Measurements from ENCODE around the gene NPLOC4.
A peak's percentile ranks its signal among the peaks of the same experiment; 100 is the strongest.

NPLOC4 gene

DNA sequence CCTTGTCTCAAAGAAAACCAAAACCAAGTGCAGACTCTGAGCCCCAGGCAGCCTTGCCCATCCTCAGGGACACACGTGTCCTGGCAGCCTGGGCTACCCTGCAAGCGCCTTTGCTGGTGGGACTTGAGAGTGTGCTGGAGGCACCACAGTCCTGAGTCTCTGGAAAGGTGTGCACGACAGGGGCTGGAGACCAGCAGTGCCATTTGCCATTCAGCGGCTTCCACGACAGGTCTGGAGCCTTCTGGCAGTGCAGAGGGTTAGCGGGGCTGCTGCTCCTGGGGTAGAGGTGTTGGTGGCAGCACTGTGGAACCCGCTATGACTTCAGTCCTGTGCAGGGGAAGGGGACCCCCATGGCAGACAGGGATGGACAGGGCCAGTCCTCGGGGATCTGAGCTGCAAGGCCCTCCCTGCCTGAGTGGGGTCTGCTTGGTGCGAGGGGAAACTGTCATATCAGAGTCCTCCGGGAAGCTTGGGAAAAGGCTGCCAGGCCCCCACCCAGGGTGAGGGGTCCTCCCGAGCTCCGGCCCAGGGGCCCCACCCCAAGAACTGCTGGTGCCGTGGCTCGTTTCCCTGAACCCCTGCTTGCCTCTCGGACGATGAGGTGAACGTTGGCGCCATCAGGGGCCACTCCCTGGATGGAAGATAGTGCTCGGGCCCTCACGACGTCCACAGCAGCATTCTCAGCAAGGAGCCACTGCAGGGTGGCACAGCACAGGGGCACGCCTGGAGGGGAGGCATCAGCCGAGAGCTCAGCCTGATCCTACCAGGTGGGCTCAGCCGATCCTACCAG, 91.6 kb downstream of the NPLOC4 start:
- no peak for DNase-seq (ENCODE audit: low spot score)

DNA sequence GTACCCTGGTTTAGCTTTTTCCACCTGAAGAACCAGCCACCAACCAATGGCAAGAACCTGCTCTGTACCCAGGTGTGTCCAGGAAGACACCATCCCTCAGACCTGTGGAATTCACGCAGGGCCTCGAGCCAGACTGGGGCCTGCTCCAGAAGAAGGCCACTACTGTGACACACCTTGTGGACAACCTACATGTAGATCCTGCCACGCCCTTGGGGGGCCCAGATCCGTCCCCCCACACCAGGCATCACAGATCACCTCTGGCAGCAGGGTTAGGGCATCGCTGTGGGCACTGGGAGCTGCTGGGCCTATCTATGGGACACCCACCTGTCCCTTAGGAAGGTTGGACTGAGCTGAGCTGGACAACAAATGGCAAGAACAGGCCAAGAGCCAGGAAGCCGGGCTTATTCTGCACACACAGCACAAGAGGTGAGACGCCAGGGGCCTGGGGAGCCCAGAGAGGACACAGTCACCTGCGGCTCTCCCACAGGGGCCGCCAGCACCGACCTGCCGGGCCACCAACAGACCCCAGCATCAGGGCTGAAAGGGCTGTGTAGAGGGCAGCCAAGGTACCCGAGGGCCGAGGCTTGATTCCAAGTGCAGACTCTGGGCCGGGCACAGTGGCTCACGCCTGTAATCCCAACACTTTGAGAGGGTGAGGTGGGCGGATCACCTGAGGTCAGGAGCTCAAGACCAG, 92.5 kb downstream of the NPLOC4 start:
- no peak for DNase-seq (ENCODE audit: low spot score)

DNA sequence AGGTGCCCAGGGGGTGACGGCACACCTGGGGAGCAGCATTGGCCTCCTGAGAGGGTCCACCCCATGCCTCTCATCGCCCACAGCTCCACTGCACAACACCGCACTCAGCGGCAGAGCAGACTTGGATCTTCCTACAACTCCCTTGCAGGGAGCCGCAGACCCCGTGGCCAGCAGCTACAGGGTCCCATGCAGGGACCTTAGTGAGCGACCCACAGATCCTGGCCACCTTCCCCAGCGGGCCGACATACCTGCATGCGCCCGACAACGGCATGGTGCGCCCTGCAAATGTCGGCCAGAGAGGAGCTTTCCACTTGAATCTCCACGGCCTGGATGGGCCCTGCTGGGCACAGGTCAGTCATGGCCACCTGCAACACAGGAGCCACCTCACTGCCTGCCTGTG, 93.2 kb downstream of the NPLOC4 start:
- DNase-seq (ENCODE audit: low spot score): no peak

GRCh38 chr17:81543339-81543675, 93.6 kb downstream of the NPLOC4 start:
- DNase-seq (ENCODE audit: low spot score): no peak

DNA sequence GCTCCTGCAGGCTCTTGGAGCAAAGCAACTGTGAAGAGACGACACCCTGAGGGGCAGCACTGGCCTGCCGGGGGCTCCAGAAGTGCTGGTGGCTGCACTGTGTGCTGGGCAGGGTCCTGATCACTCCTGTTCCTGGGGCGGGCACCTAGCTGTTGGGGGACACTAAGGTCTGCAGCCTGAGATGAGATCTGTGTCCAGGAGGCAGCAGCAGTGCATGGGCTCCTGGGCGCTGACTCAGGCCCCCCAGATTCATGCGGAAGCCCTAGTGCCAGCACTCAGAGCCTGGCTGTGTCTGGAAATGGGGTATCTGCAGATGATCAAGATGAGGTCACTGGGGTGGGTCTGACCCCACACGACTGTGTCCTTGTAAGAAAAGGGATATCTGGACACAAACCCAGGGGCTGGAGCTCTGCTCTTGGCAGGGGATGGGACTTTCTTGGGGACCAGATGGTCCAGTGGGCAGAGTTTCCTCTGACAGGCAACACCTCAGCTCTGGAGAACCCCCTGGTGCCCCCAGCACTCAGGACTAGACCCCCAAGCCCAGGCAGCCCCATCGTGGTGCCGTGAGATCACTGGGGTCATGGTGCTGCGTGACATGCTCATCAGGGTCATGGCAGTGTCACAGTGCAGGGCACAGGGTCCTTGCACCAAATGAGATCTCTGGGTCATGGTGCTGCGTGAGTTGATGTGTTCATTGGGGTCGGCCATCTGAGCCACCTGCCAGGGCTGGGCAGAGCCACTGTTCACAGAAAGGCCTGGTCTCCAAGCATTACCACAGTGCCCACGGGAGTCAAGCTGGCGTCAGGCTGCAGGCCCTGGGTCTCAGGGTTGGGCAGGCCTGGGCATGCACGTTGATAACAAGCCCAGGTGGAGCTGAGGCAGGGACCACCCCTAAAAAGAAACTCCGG, 94.2 kb downstream of the NPLOC4 start:
- no peak for DNase-seq (ENCODE audit: low spot score)

DNA sequence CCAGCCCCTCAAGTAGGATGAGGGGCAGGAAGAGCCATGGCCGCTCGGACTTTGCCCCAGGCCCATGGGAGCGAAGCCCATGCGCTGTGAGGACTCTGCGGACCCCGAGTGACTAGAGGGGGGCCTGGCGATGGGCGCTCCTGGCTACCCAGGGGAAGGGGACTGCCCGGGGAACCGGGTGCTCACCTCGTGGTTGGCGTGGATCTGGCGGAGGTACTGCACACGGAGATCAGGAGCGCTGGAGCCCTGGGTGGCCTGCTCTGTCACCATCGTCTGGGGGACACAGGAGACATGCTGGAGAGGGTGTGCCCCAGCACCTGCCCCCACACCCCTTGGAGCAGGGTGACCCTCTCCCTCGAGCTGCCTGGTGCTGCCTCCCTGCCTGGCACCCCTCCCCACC, 95.8 kb downstream of the NPLOC4 start:
- no peak for DNase-seq (ENCODE audit: low spot score)

- DNase-seq (ENCODE audit: low spot score): no peak
Measured at GRCh38 chr17:81540676-81541027, 96.3 kb downstream of the NPLOC4 start.

- no peak for DNase-seq (ENCODE audit: low spot score)
Measured at GRCh38 chr17:81539961-81540675, 96.8 kb downstream of the NPLOC4 start.

DNA sequence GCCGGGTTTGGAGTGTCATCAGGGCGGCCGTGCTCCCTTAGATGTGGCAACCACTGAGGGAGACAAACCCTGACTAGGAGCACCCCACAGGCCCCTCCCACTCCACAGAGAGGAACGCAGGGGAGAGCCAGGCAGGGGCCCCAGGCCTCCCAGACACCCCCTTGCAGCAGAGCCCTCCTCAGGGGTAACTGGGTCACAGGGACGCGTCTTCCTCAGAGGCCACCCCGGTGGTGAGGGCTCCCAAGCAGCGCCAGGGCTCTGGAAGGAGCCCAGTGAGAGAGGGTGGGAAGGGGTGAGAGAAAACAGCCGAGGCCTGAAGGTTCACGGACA, 97.4 kb downstream of the NPLOC4 start:
- no peak for DNase-seq (ENCODE audit: low spot score)

DNA sequence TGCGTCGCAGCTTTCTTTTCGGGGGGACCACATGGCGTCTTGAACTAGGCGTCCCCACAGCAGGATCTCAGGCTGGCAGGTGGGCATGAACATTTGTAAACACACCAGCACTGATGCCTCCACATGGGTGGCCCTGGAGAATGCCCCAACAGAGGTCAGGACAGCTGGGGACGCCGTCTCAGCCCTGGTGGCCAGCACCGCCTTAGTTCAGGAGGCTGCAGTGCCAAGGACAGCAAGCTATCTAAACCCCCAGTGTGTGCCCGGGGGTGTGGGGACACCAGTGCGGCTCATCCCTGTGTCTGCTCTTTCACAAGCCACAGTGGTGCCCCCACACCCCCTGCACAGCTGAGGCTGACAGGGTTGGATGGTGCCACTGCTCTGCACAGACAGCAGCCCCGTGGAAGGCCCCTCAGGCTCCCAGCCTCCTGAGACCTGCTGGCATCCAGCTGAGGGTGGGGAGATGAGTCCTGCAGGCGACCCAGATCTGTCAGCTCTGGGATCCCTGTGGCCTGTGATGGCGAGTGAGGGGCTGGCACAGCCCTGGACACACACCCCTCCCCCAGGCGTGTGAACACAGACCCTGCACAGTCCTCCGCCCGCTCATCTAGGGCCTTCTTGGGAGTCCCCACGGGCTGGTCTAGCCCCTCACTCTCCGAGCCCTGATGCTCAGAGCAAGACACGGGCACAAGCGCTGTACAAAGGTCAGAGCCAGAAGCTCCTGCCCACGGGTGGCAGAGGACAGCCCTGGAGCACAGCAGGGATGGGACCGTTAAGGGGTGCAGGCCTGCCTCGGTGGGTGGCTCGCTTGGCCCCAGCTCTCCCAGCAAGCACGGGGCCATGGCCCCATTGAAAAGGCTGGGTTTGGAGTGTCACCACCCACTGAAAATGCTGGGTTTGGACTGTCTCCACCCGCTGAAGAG, 98.0 kb downstream of the NPLOC4 start:
- no peak for DNase-seq (ENCODE audit: low spot score)

GRCh38 chr17:81537856-81538555, 98.9 kb downstream of the NPLOC4 start:
- DNase-seq (ENCODE audit: low spot score): peak; percentile 52

DNA sequence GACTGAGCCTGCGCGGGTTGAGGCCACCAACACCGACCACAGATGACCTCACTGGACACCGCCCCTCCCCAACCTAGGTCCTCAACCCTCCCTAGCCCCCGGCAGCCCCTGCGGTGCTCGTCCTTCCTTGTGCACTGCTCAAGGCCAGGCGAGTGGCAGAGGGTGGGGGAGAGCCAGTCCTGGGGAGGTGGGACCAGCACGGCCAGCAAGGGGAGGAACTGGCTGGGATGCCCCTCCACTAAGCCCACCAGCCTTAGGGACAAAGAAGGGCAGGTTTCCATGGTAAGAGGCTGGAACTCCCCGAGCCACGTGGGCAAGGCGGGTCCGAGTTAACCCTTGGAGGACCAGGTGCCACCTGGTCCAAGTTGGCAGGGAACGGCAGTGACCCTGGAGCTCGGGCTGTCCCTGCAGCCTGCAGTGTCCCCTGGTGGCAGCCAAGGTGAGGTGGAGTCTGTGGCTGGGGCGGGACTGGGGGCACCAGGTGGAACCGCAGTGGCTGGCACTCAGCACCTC, 99.5 kb downstream of the NPLOC4 start:
- DNase-seq (ENCODE audit: low spot score): peak; percentile 51

GRCh38 chr17:81536299-81537290, 100.3 kb downstream of the NPLOC4 start:
- DNase-seq (ENCODE audit: low spot score): no peak

GRCh38 chr17:81535480-81536298, 101.2 kb downstream of the NPLOC4 start:
- no peak for DNase-seq (ENCODE audit: low spot score)

DNA sequence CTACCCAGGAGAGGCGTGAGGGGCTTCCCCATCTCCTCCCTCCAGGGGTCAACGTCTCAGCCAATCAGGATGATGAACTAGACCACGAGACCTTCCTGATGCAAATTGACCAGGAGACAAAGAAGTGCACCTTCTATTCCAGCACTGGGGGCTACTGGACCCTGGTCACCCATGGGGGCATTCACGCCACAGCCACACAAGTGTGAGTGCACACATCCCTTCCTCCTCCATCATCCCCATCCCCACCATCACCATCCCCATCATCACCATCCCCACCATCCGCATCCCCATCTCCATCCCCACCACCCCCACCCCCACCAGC, 101.9 kb downstream of the NPLOC4 start:
- no peak for DNase-seq (ENCODE audit: low spot score)

DNA sequence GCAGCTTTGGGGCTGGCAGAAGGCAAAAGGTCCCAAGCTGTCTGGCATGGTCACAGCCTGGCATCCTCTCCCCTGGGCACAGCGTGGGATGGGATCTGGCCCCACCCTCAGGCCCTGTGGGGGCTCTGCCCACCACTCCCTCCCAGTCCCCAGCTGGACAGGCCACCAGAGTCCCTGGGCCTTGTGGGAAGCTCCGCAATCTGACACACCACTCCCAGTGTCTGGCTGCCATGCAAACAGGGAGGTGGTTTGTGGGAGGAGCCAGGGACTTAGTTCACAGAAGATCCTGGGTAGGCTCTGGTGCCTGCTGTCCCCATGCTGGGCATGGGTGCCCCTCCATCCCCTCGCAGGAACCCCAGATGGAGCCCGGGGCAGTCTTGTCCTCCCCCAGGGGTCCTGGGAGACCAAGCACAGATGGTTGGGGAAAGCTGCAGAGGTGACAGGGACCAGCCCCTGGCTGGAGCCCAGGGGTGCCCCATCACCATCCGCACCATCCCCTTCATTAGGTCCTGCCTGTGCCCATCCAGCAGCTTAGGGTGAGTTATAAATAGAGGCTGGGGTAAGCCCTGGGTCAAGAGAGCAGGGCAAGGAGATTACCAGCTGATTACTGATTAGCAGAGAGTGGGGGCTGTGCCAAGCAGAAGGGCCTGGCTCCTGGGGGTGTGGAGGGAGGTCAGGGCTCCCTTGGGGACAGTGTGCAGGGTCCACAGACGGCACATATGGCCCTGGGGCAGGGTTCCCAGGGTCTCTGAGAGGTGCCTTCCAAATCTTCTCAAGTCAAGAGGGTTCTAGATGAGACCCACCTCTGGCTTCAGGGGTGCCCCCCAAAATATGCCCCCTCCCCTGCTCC, 102.5 kb downstream of the NPLOC4 start:
- DNase-seq (ENCODE audit: low spot score): no peak

DNA sequence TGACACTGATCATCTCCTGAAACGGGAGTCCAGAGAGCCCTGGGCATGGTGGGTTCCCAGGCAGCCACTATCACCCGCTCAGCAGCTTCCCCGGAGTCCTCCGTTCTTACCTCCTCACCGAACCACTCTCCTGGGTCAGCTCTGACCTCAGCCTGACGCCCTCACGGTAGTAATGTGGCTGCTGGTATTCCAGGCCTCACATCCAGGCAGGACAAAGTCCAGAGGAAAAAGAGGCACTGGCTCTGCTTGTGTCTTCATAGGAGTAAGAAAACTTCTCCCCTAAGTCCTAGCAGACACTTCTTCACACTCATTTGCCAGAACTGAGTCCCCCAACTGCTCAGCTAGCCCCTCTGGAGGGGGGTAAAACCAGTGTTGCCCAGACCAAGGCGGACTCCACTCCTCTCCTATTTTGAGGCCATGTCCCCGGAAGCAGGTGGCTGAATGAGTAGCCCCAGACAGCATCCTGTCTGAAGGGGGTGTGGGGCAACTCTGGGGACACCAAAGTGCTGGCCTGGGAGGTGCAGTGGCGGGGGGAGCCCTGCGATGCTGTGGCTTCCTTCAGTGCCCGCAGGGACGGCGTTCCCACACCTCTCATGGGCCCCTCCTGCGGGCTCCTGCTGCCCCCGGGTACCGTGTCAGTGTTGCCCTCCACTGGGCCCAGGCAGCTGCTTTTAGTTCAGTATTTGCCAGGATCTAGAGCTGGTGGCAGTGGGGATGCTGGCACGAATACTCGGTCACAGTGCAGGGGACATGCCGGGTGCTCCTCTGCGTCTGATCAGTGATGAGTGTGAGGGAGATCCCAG, 103.4 kb downstream of the NPLOC4 start:
- DNase-seq (ENCODE audit: low spot score): no peak
